Measurements from ENCODE around the gene C12orf54. TPM values are rescaled to one million over a fixed set of nuclear protein-coding genes. Genes with fewer than 3 reads are reported as not detected.
"Not testable (repeated sequence)": the region's sequence is repeated elsewhere in the genome, so short reads cannot be mapped to it uniquely, and the experiment has no call there.

C12orf54 gene
- not detected in 2 replicates for total RNA-seq (ENCODE audit: low replicate concordance)

GRCh38 chr12:48482198-48482597 lies at the start of gene C12orf54:
Gene C12orf54, plus strand, starts transcription at chr12:48482498. Its CDS starts 799 bp downstream, at chr12:48483297.
- TF ChIP-seq CTCF (IDR thresholded peaks at IDR 0.05; ENCODE audit: insufficient read depth, low read length), result no peak

GRCh38 chr12:48434016-48434415 lies 48.3 kb upstream of the C12orf54 start:
- H3K4me3 ChIP-seq (ENCODE audit: low read depth, low read length); DNase-seq (ENCODE audit: low read depth): not testable (repeated sequence)

More at GRCh38 chr12:48482198-48482597, at the start of gene C12orf54:
- DNase-seq (ENCODE audit: low read depth), result no peak
- no peak within 1 kb of the TSS for H3K4me3 ChIP-seq (ENCODE audit: low read depth, low read length)

- DNase-seq (ENCODE audit: low read depth), result no peak
- H3K4me3 ChIP-seq (ENCODE audit: low read depth, low read length), result no peak overlapping the region
- no peak for TF ChIP-seq CTCF (IDR thresholded peaks at IDR 0.05; ENCODE audit: insufficient read depth, low read length)
Observed at GRCh38 chr12:48441069-48441468, 41.2 kb upstream of the C12orf54 start.

DNA sequence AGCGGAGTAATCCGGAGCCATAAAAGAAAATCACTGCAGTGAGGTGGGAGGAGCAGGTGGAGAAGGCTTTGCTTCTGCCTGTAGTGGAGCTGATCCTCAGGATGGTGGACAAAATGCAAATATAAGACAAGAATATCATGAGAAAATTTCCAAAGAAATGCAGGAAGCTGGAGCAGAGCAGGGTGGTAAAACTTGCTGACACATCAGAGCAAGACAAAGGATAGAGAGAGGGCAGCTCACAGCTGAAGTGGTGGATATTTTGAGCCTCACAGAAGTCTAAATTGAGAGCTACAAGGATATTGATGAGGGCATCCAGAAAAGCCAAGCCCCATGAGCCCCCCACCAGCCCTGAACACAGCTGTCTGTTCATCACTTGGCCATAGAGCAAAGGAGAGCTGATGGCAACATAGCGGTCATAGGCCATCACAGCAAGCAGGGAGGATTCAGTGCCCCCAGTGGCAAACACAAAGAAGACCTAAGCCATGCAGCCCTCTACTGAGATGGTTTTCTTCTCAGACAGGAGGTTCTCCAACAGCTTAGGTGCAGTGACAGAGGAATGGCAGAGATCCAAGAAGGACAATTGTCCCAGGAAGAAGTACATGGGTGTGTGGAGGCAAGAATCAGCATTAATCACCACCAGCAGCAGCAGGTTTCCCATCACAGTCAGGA lies 40.0 kb upstream of the C12orf54 start:
- H3K4me3 ChIP-seq (ENCODE audit: low read depth, low read length), result no peak overlapping the region
- DNase-seq (ENCODE audit: low read depth), result no peak
- no peak for TF ChIP-seq CTCF (IDR thresholded peaks at IDR 0.05; ENCODE audit: insufficient read depth, low read length)

GRCh38 chr12:48445538-48445937 lies 36.8 kb upstream of the C12orf54 start:
- no peak overlapping the region for H3K4me3 ChIP-seq (ENCODE audit: low read depth, low read length)
- no peak for TF ChIP-seq CTCF (IDR thresholded peaks at IDR 0.05; ENCODE audit: insufficient read depth, low read length)
- no peak for DNase-seq (ENCODE audit: low read depth)

GRCh38 chr12:48446161-48446776 lies 36.0 kb upstream of the C12orf54 start:
- no peak for DNase-seq (ENCODE audit: low read depth)
- H3K4me3 ChIP-seq (ENCODE audit: low read depth, low read length), result no peak overlapping the region
- no peak for TF ChIP-seq CTCF (IDR thresholded peaks at IDR 0.05; ENCODE audit: insufficient read depth, low read length)

DNA sequence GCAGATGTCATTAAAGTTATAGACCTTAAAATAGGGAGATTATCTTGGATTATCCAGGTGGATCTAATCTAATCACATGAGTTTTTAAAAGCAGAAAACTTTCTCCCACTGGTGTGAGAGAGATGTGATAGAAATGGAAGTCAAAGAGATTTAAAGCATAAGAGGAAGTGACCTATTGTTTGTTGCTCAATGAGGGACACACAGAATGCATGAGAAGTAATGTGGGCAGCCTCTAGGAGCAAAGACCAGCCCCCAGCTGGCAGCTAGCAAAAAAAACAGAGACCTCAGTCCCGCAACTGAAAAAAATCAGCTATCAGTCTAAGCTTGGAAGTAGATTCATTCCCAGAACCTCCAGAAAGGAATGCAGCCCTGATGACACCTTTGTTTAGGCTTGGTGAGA lies 34.5 kb upstream of the C12orf54 start:
- DNase-seq (ENCODE audit: low read depth), result no peak
- no peak overlapping the region for H3K4me3 ChIP-seq (ENCODE audit: low read depth, low read length)
- no peak for TF ChIP-seq CTCF (IDR thresholded peaks at IDR 0.05; ENCODE audit: insufficient read depth, low read length)
